SHP77 (cell line): ENCODE results near the gene DIAPH3.
"Not testable (repeated sequence)": the region's sequence is repeated elsewhere in the genome, so short reads cannot be mapped to it uniquely, and the experiment has no call there.

Experiments used
- DNase-seq, 2 experiments: peaks; one replicate each; lab custom pipeline; 2025; lab: John Stamatoyannopoulos, UW

DIAPH3 gene

GRCh38 chr13:60163478-60164233 is at the start of gene DIAPH3:
DIAPH3 (minus strand) TSS chr13:60163928; CDS start chr13:60163766, 162 bp downstream.
- DNase-seq: peak; percentile 88 to 93

- DNase-seq: no peak
Measured at GRCh38 chr13:60213236-60213744, 49.6 kb upstream of the DIAPH3 start.

- no peak for DNase-seq
Measured at GRCh38 chr13:60211548-60211947, 47.8 kb upstream of the DIAPH3 start.

- no peak for DNase-seq
Measured at GRCh38 chr13:60210510-60211330, 47.0 kb upstream of the DIAPH3 start.

GRCh38 chr13:60205499-60205898 is 41.8 kb upstream of the DIAPH3 start:
- not testable (repeated sequence) for DNase-seq

GRCh38 chr13:60201286-60201685 is 37.6 kb upstream of the DIAPH3 start:
- no peak for DNase-seq

- DNase-seq: not testable (repeated sequence)
Measured at GRCh38 chr13:60195893-60196292, 32.2 kb upstream of the DIAPH3 start.

- no peak for DNase-seq
Measured at GRCh38 chr13:60182907-60183306, 19.2 kb upstream of the DIAPH3 start.

- no peak for DNase-seq
Measured at GRCh38 chr13:60178327-60178726, 14.6 kb upstream of the DIAPH3 start.

GRCh38 chr13:60175571-60175970 is 11.8 kb upstream of the DIAPH3 start:
- no peak for DNase-seq

GRCh38 chr13:60174113-60174512 is 10.4 kb upstream of the DIAPH3 start:
- no peak for DNase-seq

- DNase-seq: no peak
Measured at GRCh38 chr13:60172111-60172510, 8.4 kb upstream of the DIAPH3 start.

GRCh38 chr13:60170414-60170813 is 6.7 kb upstream of the DIAPH3 start:
- DNase-seq: no peak

- no peak for DNase-seq
Measured at GRCh38 chr13:60169239-60170031, 5.7 kb upstream of the DIAPH3 start.

- DNase-seq: no peak
Measured at GRCh38 chr13:60167121-60167520, 3.4 kb upstream of the DIAPH3 start.

GRCh38 chr13:60165391-60166099 is 1.8 kb upstream of the DIAPH3 start:
- DNase-seq: no peak

- DNase-seq: no peak
Measured at GRCh38 chr13:60164234-60164889, 634 bp upstream of the DIAPH3 start.

- no peak for DNase-seq
Measured at GRCh38 chr13:60162096-60162495, 1.6 kb downstream of the DIAPH3 start.

GRCh38 chr13:60158321-60158801 is 5.4 kb downstream of the DIAPH3 start:
- no peak for DNase-seq

GRCh38 chr13:60155978-60156377 is 7.8 kb downstream of the DIAPH3 start:
- DNase-seq: no peak

GRCh38 chr13:60152904-60153303 is 10.8 kb downstream of the DIAPH3 start:
- no peak for DNase-seq
